ENCODE results near the gene OR2V2. TPM values are rescaled to one million over a fixed set of nuclear protein-coding genes. Genes with fewer than 3 reads are reported as not detected.
A peak's percentile ranks its signal among the peaks of the same experiment; 100 is the strongest.

The OR2V2 gene
- total RNA-seq, 1 experiment from 2014 or later: not detected

DNA sequence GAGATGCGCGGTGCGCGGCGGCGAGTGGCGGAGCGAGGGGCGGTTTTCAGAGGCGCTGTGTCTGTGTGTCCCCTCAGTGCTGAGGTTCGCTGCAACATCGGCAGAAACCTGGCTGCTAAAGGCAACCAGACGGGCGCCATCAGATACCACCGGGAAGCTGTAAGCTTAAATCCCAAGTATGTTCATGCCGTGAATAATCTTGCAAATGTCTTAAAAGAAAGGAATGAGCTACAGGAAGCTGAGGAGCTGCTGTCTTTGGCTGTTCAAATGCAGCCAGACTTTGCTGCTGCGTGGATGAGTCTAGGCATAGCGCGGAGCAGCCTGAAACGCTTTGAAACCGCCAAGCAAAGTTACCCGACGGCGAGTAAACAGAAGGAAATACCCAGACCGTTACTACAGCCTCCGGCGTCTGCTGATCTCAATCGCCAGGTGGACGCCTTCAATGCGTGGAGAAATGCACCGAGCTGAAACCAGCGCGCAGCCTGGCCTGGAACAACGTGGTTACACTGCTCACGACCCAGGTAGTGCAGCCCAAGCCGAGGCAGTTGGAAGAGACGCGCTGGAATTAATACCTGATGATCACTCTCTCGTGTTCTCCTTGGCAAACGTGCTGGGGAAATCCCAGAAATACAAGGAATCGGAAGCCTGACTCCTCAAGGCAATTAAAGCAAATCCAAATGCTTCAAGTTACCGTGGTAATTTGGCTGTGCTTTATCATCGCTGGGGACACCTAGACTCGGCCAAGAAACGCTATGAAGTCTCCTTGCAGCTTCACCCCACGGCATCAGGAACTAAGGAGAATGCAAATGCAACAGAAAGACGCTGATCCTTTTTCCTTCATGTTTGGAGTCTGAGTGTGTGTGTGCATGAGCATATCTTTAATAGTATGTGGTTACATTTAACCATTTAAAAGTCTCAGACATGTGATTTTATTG is 32.3 kb upstream of the OR2V2 start:
- POLR2A ChIA-PET (ENCODE audit: low non-redundant PET): no interaction called here
- H3K4me3 ChIP-seq (ENCODE audit: low read depth, low read length, poor library complexity, severe bottlenecking): no peak overlapping the region

DNA sequence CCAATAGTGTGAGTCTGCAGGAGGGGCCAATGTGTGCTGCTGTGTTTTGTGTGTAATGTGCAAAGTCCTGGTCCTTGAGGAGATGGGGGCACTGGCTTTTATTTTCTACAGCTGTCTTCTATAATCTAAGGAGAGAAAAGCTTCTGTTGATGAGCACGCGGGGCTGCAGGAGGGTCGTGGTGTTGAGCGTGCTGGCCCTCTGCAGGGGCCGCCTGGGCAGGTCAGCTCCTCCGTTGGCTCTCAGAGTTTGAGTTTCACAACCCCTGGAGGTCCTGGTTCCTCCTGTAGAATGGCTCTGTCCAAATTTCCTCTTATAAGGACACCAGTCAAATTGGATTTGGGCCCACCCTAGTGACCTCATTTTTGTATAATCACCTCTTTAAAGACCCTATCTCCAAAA is 29.0 kb upstream of the OR2V2 start:
- H3K9me3 ChIP-seq (ENCODE audit: low read depth, low read length, poor library complexity, severe bottlenecking): no peaks in the 10 kb centered on the region
- POLR2A ChIA-PET (ENCODE audit: low non-redundant PET): no interaction called here
- CTCF ChIA-PET: no interaction called here
- H3K4me1 ChIP-seq (ENCODE audit: insufficient read depth, low read length, poor library complexity, severe bottlenecking): no peaks in the 10 kb centered on the region
- H3K27me3 ChIP-seq (replicated peaks; ENCODE audit: insufficient read depth, low read depth, low read length, poor library complexity): peaks cover 83% of the 10 kb centered on the region
- H3K4me3 ChIP-seq (ENCODE audit: low read depth, low read length, poor library complexity, severe bottlenecking): no peak overlapping the region
- intact Hi-C loops (cut with micrococcal nuclease; ENCODE audit: unreplicated experiment): no loop called here
- H3K27ac ChIP-seq (ENCODE audit: low read depth, low read length, poor library complexity, severe bottlenecking): no peak overlapping the region
- DNase-seq (ENCODE audit: low spot score): no peak
- no peaks in the 10 kb centered on the region for H3K36me3 ChIP-seq (ENCODE audit: insufficient read depth, low read length, poor library complexity, severe bottlenecking)
- no TSS peak for BruUV-seq (replicated peaks)
- TF ChIP-seq, protein P1, sequence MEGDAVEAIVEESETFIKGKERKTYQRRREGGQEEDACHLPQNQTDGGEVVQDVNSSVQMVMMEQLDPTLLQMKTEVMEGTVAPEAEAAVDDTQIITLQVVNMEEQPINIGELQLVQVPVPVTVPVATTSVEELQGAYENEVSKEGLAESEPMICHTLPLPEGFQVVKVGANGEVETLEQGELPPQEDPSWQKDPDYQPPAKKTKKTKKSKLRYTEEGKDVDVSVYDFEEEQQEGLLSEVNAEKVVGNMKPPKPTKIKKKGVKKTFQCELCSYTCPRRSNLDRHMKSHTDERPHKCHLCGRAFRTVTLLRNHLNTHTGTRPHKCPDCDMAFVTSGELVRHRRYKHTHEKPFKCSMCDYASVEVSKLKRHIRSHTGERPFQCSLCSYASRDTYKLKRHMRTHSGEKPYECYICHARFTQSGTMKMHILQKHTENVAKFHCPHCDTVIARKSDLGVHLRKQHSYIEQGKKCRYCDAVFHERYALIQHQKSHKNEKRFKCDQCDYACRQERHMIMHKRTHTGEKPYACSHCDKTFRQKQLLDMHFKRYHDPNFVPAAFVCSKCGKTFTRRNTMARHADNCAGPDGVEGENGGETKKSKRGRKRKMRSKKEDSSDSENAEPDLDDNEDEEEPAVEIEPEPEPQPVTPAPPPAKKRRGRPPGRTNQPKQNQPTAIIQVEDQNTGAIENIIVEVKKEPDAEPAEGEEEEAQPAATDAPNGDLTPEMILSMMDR (conservative IDR thresholded peaks at IDR 0.05; ENCODE audit: low read depth, low read length): no peak

More for the DNA sequence above, 32.3 kb upstream of the OR2V2 start:
- CTCF ChIA-PET: no interaction called here
- no peaks in the 10 kb centered on the region for H3K9me3 ChIP-seq (ENCODE audit: low read depth, low read length, poor library complexity, severe bottlenecking)
- no peaks in the 10 kb centered on the region for H3K36me3 ChIP-seq (ENCODE audit: insufficient read depth, low read length, poor library complexity, severe bottlenecking)
- DNase-seq (ENCODE audit: low spot score): no peak
- no TSS peak for BruUV-seq (replicated peaks)
- no peaks in the 10 kb centered on the region for H3K4me1 ChIP-seq (ENCODE audit: insufficient read depth, low read length, poor library complexity, severe bottlenecking)
- intact Hi-C loops (cut with micrococcal nuclease; ENCODE audit: unreplicated experiment): no loop called here
- TF ChIP-seq, protein P1 (conservative IDR thresholded peaks at IDR 0.05; ENCODE audit: low read depth, low read length): no peak
- peak; percentile 58 for TF ChIP-seq EZH2 (IDR thresholded peaks at IDR 0.05; ENCODE audit: borderline replicate concordance, low read depth, low read length, poor library complexity, severe bottlenecking)
- no peak overlapping the region for H3K27ac ChIP-seq (ENCODE audit: low read depth, low read length, poor library complexity, severe bottlenecking)
- peaks cover 80% of the 10 kb centered on the region for H3K27me3 ChIP-seq (replicated peaks; ENCODE audit: insufficient read depth, low read depth, low read length, poor library complexity)

DNA sequence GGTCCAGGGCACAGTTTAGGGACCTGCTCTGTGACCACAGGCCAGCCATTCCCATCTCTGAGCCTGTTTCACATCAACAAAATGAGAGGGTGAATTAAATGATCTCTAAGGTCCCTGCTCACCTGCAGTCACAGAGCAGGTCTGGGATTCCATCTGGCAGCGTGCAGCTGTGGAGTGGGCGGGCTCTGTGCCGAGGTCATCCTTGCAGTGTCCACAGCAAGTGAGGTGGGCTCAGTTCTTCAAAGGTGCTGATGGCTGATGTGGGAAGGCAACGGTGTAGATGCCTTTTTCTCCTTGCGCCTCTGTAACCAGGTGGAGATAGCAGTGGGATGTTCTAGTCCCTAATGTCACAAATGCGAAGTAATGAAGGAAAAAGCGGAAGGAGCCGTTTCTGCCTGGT is 28.3 kb upstream of the OR2V2 start:
- no peak overlapping the region for H3K27ac ChIP-seq (ENCODE audit: low read depth, low read length, poor library complexity, severe bottlenecking)
- H3K4me1 ChIP-seq (ENCODE audit: insufficient read depth, low read length, poor library complexity, severe bottlenecking): no peaks in the 10 kb centered on the region
- no peak overlapping the region for H3K4me3 ChIP-seq (ENCODE audit: low read depth, low read length, poor library complexity, severe bottlenecking)
- DNase-seq (ENCODE audit: low spot score): no peak
- BruUV-seq (replicated peaks): no TSS peak
- ChIA-PET CTCF (no interaction called here), POLR2A (ENCODE audit: low non-redundant PET) (no interaction called here)
- H3K9me3 ChIP-seq (ENCODE audit: low read depth, low read length, poor library complexity, severe bottlenecking): no peaks in the 10 kb centered on the region
- H3K36me3 ChIP-seq (ENCODE audit: insufficient read depth, low read length, poor library complexity, severe bottlenecking): no peaks in the 10 kb centered on the region
- intact Hi-C loops (cut with micrococcal nuclease; ENCODE audit: unreplicated experiment): no loop called here
- no peak for TF ChIP-seq EZH2 (IDR thresholded peaks at IDR 0.05; ENCODE audit: borderline replicate concordance, low read depth, low read length, poor library complexity, severe bottlenecking)
- TF ChIP-seq, protein P1 (conservative IDR thresholded peaks at IDR 0.05; ENCODE audit: low read depth, low read length): no peak
- peaks cover 84% of the 10 kb centered on the region for H3K27me3 ChIP-seq (replicated peaks; ENCODE audit: insufficient read depth, low read depth, low read length, poor library complexity)
